Activated B cell treated with CpG ODN at 0.5 μM for 24 hours (primary cell): ENCODE measurements around the gene AHDC1. TPM values are rescaled to one million over a fixed set of nuclear protein-coding genes. Genes with fewer than 3 reads are reported as not detected.
"Not testable (repeated sequence)": the region's sequence is repeated elsewhere in the genome, so short reads cannot be mapped to it uniquely, and the experiment has no call there.

Source experiments
- ATAC-seq: fragments of 200-7000 bp; cut with Tn5 transposase; one replicate; pipeline ENCODE4 v1.10.0; 2021; ENCODE audit warnings: low read depth, mild to moderate bottlenecking, moderate library complexity
- CTCF ChIA-PET: fragments of 350-600 bp; sonication (Branson Sonifier 250); formaldehyde crosslinking; loops from one replicate; lab custom pipeline; 2021; ENCODE audit warnings: antibody characterized with exemption; lab: Charles Lee
- POLR2A ChIA-PET: fragments of 350-600 bp; sonication (Branson Sonifier 250); formaldehyde crosslinking; loops from one replicate; lab custom pipeline; 2021; ENCODE audit warnings: antibody characterized with exemption; lab: Charles Lee
- DNase-seq: peaks from one replicate; pipeline ENCODE4 v3.0.0; 2022
- H3K27ac Mint-ChIP-seq: one replicate; pipeline ENCODE4 v1.8.0; 2020; ENCODE audit warnings: mixed read lengths
- H3K27me3 Mint-ChIP-seq: one replicate; pipeline ENCODE4 v1.8.0; 2021; ENCODE audit warnings: mixed read lengths
- H3K36me3 Mint-ChIP-seq: one replicate; pipeline ENCODE4 v1.8.0; 2021; ENCODE audit warnings: low read depth, mixed read lengths
- H3K4me1 Mint-ChIP-seq: one replicate; pipeline ENCODE4 v1.8.0; 2021; ENCODE audit warnings: mixed read lengths
- H3K4me3 Mint-ChIP-seq: one replicate; pipeline ENCODE4 v1.8.0; 2020; ENCODE audit warnings: mild to moderate bottlenecking, mixed read lengths
- H3K9me3 Mint-ChIP-seq: one replicate; pipeline ENCODE4 v1.8.0; 2020; ENCODE audit warnings: mixed read lengths
- CTCF ChIP-seq: fragments of 200-600 bp; IDR thresholded peaks from one replicate; pipeline ENCODE4 v1.8.0; 2022; ENCODE audit warnings: antibody characterized with exemption, mild to moderate bottlenecking
- intact Hi-C: fragments of 100-400 bp; cut with micrococcal nuclease; formaldehyde crosslinking; loops from one replicate; pipeline ENCODE4 v1.15.1; 2024
- total RNA-seq: library from RNA; stranded (reverse); gene quantifications from 2 replicates; pipeline ENCODE4 v1.2.3, GENCODE V29; 2022

AHDC1 gene
- total RNA-seq, 1 donor from 2014 or later, result 22.4 TPM

- Mint-ChIP-seq H3K36me3 (peaks cover 7% of the 10 kb centered on the region), H3K4me3 (peak overlapping the region; percentile 49), H3K27me3 (no peaks in the 10 kb centered on the region), H3K27ac (peak overlapping the region; percentile 13), H3K4me1 (peaks cover 35% of the 10 kb centered on the region), H3K9me3 (no peaks in the 10 kb centered on the region)
- no peak for TF ChIP-seq CTCF
- ATAC-seq (no peak), DNase-seq (no peak)
- ChIA-PET POLR2A (interaction anchor here (0.5 to 3.7 kb wide), 17 partner anchors 11 to 302 kb away, joined by 3 to 26 read pairs (median 6); partner anchors contain the start of genes AHDC1 and WASF2), CTCF (interaction anchor here (0.8 to 5.8 kb wide), 24 partner anchors 9 to 256 kb away, joined by 3 to 60 read pairs (median 4); partner anchors contain the start of genes AHDC1, IFI6 and WASF2)
- intact Hi-C loops, result loop anchor here (1.0 to 5.0 kb wide), 6 partner anchors 12 to 153 kb away; no protein-coding TSS in a partner anchor
Observed at GRCh38 chr1:27556435-27556780, 47.5 kb downstream of the AHDC1 start.

- H3K9me3 Mint-ChIP-seq, result no peaks in the 10 kb centered on the region
- TF ChIP-seq CTCF, result no peak
- DNase-seq (peak; percentile 34), ATAC-seq (peak; percentile 59)
- H3K4me3 Mint-ChIP-seq, result peak overlapping the region; percentile 49
- H3K27me3 Mint-ChIP-seq, result no peaks in the 10 kb centered on the region
- POLR2A ChIA-PET, result interaction anchor here (0.5 to 3.7 kb wide), 16 partner anchors 11 to 302 kb away, joined by 3 to 26 read pairs (median 6); partner anchors contain the start of genes AHDC1 and WASF2
- intact Hi-C loops, result loop anchor here (1.0 to 5.0 kb wide), 6 partner anchors 12 to 153 kb away; no protein-coding TSS in a partner anchor
- CTCF ChIA-PET, result interaction anchor here (0.9 to 5.8 kb wide), 22 partner anchors 10 to 159 kb away, joined by 3 to 60 read pairs (median 4); partner anchors contain the start of genes AHDC1, IFI6 and WASF2
- peak overlapping the region; percentile 61 for H3K27ac Mint-ChIP-seq
- peaks cover 35% of the 10 kb centered on the region for H3K4me1 Mint-ChIP-seq
- H3K36me3 Mint-ChIP-seq, result peaks cover 10% of the 10 kb centered on the region
Observed at GRCh38 chr1:27555700-27556424, 48.1 kb downstream of the AHDC1 start.

DNA sequence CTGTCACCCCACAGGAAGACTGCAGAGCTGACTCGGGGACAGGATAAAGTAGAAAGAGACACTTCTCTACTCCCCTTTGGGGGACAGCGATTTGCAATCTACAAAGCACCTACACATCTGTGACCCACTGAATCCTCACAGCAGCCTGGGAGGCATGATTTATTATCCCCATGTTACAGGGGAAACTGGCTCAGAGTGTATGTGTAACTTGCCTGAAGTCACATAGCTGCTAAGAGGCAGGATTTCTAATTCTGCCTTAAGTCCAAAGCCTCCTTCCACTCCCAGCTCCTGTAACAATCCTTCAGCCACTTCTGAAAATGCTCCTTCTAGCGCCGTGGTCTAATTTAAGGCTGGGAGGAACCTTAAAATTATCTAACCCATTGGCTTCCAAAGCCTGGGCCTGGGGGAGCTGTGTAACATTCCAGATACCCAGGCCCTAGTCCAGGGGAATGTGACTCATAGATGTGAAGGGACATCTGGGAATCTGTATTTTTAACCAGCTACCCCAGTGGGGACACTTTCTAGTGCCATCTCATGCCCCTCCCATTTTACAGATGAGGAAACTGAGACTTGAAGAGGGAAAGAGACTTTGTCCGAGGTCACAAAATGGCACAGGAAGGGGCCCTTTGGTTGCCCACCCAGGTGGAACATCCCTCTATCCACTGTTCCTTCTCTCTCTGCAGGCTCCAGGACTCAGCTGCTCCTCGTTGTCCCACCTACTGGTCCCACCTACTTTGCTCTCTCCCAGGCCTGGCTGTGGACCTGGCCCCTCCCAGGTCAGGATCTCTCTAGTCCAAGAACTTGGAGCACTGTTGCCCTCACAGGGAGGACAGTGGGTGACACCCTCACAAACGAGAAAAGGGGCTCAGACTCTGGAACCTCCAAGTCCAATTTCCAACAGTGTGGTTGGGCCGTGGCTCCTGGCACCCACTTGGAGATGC is 48.9 kb downstream of the AHDC1 start:
- Mint-ChIP-seq H3K4me3 (no peak overlapping the region), H3K27me3 (no peaks in the 10 kb centered on the region), H3K4me1 (peaks cover 35% of the 10 kb centered on the region), H3K9me3 (no peaks in the 10 kb centered on the region), H3K36me3 (peaks cover 12% of the 10 kb centered on the region), H3K27ac (peak overlapping the region; percentile 68)
- TF ChIP-seq CTCF, result no peak
- ATAC-seq, result no peak
- intact Hi-C loops, result loop anchor here (5.0 kb wide), 1 partner anchor 33 kb away; no protein-coding TSS in a partner anchor
- DNase-seq, result no peak
- ChIA-PET CTCF (interaction anchor here (1.0 to 5.8 kb wide), 7 partner anchors 13 to 152 kb away, joined by 3 to 60 read pairs (median 18); partner anchors contain the start of gene AHDC1), POLR2A (interaction anchor here (0.6 to 3.7 kb wide), 7 partner anchors 13 to 155 kb away, joined by 7 to 26 read pairs (median 9); partner anchors contain the start of gene WASF2)

GRCh38 chr1:27554293-27554692 is 49.7 kb downstream of the AHDC1 start:
- TF ChIP-seq CTCF, result no peak
- H3K36me3 Mint-ChIP-seq, result peaks cover 15% of the 10 kb centered on the region
- ChIA-PET POLR2A (interaction anchor here (0.6 to 3.7 kb wide), 2 partner anchors 14 to 156 kb away, joined by 8 to 26 read pairs; no protein-coding TSS in a partner anchor), CTCF (interaction anchor here (1.0 to 5.8 kb wide), 3 partner anchors 14 to 54 kb away, joined by 3 to 60 read pairs (median 34); partner anchors contain the start of gene AHDC1)
- no peak overlapping the region for H3K4me3 Mint-ChIP-seq
- DNase-seq (no peak), ATAC-seq (no peak)
- no peaks in the 10 kb centered on the region for H3K27me3 Mint-ChIP-seq
- peaks cover 35% of the 10 kb centered on the region for H3K4me1 Mint-ChIP-seq
- peak overlapping the region; percentile 2 for H3K27ac Mint-ChIP-seq
- intact Hi-C loops, result no loop called here
- no peaks in the 10 kb centered on the region for H3K9me3 Mint-ChIP-seq

- Mint-ChIP-seq H3K36me3 (peaks cover 17% of the 10 kb centered on the region), H3K4me1 (peaks cover 35% of the 10 kb centered on the region), H3K27ac (peak overlapping the region; percentile 2)
- H3K4me3 Mint-ChIP-seq, H3K9me3 Mint-ChIP-seq, intact Hi-C loops, POLR2A ChIA-PET, DNase-seq, H3K27me3 Mint-ChIP-seq, ATAC-seq: not testable (repeated sequence)
- CTCF ChIA-PET, result interaction anchor here (2.0 to 5.8 kb wide), 2 partner anchors 49 to 150 kb away, joined by 4 to 60 read pairs; partner anchors contain the start of gene AHDC1
Observed at GRCh38 chr1:27553823-27554222, 50.1 kb downstream of the AHDC1 start.
